ENCODE data around the gene TSEN54.

DNA sequence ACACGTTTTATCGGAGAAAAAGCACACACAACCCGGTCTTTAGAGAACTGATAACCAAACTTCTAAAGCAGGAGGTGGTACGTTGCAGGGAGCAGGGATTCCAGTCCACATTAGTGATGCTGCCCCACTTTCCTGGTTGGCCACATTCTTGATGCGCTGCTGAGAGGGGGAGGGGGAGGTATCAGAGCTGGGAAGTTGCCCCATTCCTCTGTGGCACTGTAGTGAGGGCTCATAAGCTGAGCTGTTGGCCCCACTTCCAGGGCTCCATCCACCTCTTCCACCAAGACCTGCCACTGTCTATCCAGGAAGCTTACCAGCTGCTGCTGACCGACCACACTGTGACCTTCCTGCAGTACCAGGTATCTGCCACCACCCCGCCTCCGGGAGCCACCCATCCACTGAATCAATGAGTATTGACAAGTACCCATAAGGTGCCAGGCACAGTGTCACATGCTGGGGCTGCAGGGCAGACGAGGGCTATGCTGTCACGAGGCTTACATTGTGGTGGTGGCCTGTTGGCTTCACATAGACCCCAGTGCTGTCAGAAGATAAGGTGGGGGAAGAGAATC is 1.1 kb downstream of the TSEN54 start:
- TF ChIP-seq, protein P1, sequence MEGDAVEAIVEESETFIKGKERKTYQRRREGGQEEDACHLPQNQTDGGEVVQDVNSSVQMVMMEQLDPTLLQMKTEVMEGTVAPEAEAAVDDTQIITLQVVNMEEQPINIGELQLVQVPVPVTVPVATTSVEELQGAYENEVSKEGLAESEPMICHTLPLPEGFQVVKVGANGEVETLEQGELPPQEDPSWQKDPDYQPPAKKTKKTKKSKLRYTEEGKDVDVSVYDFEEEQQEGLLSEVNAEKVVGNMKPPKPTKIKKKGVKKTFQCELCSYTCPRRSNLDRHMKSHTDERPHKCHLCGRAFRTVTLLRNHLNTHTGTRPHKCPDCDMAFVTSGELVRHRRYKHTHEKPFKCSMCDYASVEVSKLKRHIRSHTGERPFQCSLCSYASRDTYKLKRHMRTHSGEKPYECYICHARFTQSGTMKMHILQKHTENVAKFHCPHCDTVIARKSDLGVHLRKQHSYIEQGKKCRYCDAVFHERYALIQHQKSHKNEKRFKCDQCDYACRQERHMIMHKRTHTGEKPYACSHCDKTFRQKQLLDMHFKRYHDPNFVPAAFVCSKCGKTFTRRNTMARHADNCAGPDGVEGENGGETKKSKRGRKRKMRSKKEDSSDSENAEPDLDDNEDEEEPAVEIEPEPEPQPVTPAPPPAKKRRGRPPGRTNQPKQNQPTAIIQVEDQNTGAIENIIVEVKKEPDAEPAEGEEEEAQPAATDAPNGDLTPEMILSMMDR (IDR thresholded peaks at IDR 0.05): peak; percentile 32
- TF ChIP-seq ZFX (IDR thresholded peaks at IDR 0.05; ENCODE audit: borderline replicate concordance): no peak

Data from 22Rv1 (cell line).